Gastroesophageal sphincter (tissue), 4 donors: ENCODE measurements around the gene PPP6R3. TPM values are rescaled to one million over a fixed set of nuclear protein-coding genes. Genes with fewer than 3 reads are reported as not detected.

Source experiments
- ATAC-seq: fragments of 150-250 bp; one replicate; pipeline ENCODE4 v1.9.1; 2016; ENCODE audit warnings: mild to moderate bottlenecking, moderate library complexity
- H3K27ac ChIP-seq, 4 donors: fragments of 200-600 bp; sonication (generic) in 3 of 4; 1 replicate in 3 of 4; 2 replicates in 1 of 4; pipeline ENCODE4 v1.5.1; 2016 to 2019
- H3K27me3 ChIP-seq: fragments of 200-600 bp; sonication (generic); one replicate; pipeline ENCODE4 v1.5.1; 2019
- H3K36me3 ChIP-seq, 2 donors: fragments of 200-600 bp; sonication (generic); one replicate each; pipeline ENCODE4 v1.5.1; 2019; ENCODE audit warnings: control low read depth in 1 of 2
- H3K4me1 ChIP-seq, 3 donors: fragments of 200-600 bp; sonication (generic); 1 replicate in 2 of 3; 2 replicates in 1 of 3; pipeline ENCODE4 v1.5.1; 2016 to 2019; ENCODE audit warnings: control low read depth in 2 of 3
- H3K4me3 ChIP-seq, 2 donors: fragments of 200-600 bp; sonication (generic); one replicate each; pipeline ENCODE4 v1.5.1; 2019; ENCODE audit warnings: mild to moderate bottlenecking in 1 of 2, moderate library complexity in 1 of 2
- H3K9me3 ChIP-seq, 3 donors: fragments of 200-600 bp; sonication (generic); one replicate each; pipeline ENCODE4 v1.5.1; 2017 to 2019; ENCODE audit warnings: control low read depth in 2 of 3
- CTCF ChIP-seq, 4 experiments: fragments of 200-600 bp in 2 of 4; fragments of 450-650 bp in 2 of 4; sonication (generic) in 1 of 4; IDR thresholded peaks; one replicate each; pipeline ENCODE4 v1.5.1; 2017 to 2019; ENCODE audit warnings: antibody characterized with exemption in 4 of 4, mild to moderate bottlenecking in 2 of 4, moderate library complexity in 2 of 4
- EP300 ChIP-seq: sonication (generic); formaldehyde crosslinking; IDR thresholded peaks from one replicate; pipeline ENCODE4 v1.6.1; 2017; ENCODE audit warnings: antibody characterized with exemption, mild to moderate bottlenecking
- POLR2A ChIP-seq, 2 donors: fragments of 450-650 bp; IDR thresholded peaks; one replicate each; pipeline ENCODE4 v1.6.1; 2017; ENCODE audit warnings: antibody characterized with exemption in 2 of 2, mild to moderate bottlenecking in 2 of 2, moderate library complexity in 1 of 2
- POLR2AphosphoS5 ChIP-seq: sonication (generic); formaldehyde crosslinking; IDR thresholded peaks from one replicate; pipeline ENCODE4 v1.6.1; 2017; ENCODE audit warnings: antibody characterized with exemption
- WGBS, 2 donors: methylation state at CpG; one replicate each; pipeline ENCODE4 v1.1.5; 2018; ENCODE audit warnings: low coverage in 1 of 2; 5-methylcytosine and 5-hydroxymethylcytosine counted together
- total RNA-seq, 4 donors: library from RNA; depleted of rRNA; stranded (reverse); fragments of >200 nt; gene quantifications; one replicate each; pipeline ENCODE4 v1.1.0, GENCODE V29; 2016

Gene PPP6R3
- total RNA-seq, 4 donors from 2014 or later, result 128 to 164 (median 144) TPM

GRCh38 chr11:68523033-68523432 is 62.5 kb downstream of the PPP6R3 start:
- TF ChIP-seq POLR2AphosphoS5 (no peak), EP300 (no peak), CTCF (IDR thresholded peaks at IDR 0.05) (no peak), POLR2A (IDR thresholded peaks at IDR 0.05) (no peak)
- Histone ChIP-seq H3K4me1 (peaks cover 0 to 49% (median 11%) of the 10 kb centered on the region in 3 donors), H3K36me3 (peaks cover 0 to 73% of the 10 kb centered on the region in 2 donors), H3K27me3 (no peaks in the 10 kb centered on the region), H3K9me3 (no peaks in the 10 kb centered on the region), H3K27ac (no peak overlapping the region), H3K4me3 (no peak overlapping the region)
- WGBS, 2 donors, result 79 to 80% methylated on average over 4 of the region's 4 CpGs
- no peak for ATAC-seq

- Histone ChIP-seq H3K4me3 (no peak overlapping the region), H3K36me3 (peaks cover 0 to 73% of the 10 kb centered on the region in 2 donors), H3K9me3 (no peaks in the 10 kb centered on the region), H3K27ac (peak overlapping the region in 1 of 4 donors; percentile 29), H3K27me3 (no peaks in the 10 kb centered on the region), H3K4me1 (peaks cover 0 to 53% (median 11%) of the 10 kb centered on the region in 3 donors)
- 31 to 100% methylated on average over 2 to 3 of the region's 3 CpGs for WGBS, 2 donors
- ATAC-seq, result no peak
- TF ChIP-seq EP300, result no peak
- no peak for TF ChIP-seq CTCF (IDR thresholded peaks at IDR 0.05)
- TF ChIP-seq POLR2A (IDR thresholded peaks at IDR 0.05), result no peak
- no peak for TF ChIP-seq POLR2AphosphoS5
These were observed 63.2 kb downstream of the PPP6R3 start for GRCh38 chr11:68523743-68524142.

GRCh38 chr11:68524213-68524612 is 63.7 kb downstream of the PPP6R3 start:
- no peak for ATAC-seq
- peak overlapping the region in 2 of 4 donors; percentile 20 to 29 for H3K27ac ChIP-seq
- H3K9me3 ChIP-seq, result no peaks in the 10 kb centered on the region
- no peak overlapping the region for H3K4me3 ChIP-seq
- H3K4me1 ChIP-seq, result peaks cover 0 to 53% (median 11%) of the 10 kb centered on the region in 3 donors
- no peaks in the 10 kb centered on the region for H3K27me3 ChIP-seq
- H3K36me3 ChIP-seq, result peaks cover 0 to 73% of the 10 kb centered on the region in 2 donors
- 23 to 40% methylated on average over 1 to 2 of the region's 2 CpGs for WGBS, 2 donors
- TF ChIP-seq POLR2A (IDR thresholded peaks at IDR 0.05), result no peak
- TF ChIP-seq CTCF (IDR thresholded peaks at IDR 0.05), result no peak
- no peak for TF ChIP-seq EP300
- no peak for TF ChIP-seq POLR2AphosphoS5

- Histone ChIP-seq H3K4me1 (peaks cover 0 to 48% (median 11%) of the 10 kb centered on the region in 3 donors), H3K36me3 (peaks cover 0 to 70% of the 10 kb centered on the region in 2 donors), H3K9me3 (no peaks in the 10 kb centered on the region), H3K27ac (peak overlapping the region in 3 of 4 donors; percentile 20 to 36 (median 29)), H3K4me3 (no peak overlapping the region), H3K27me3 (no peaks in the 10 kb centered on the region)
- TF ChIP-seq POLR2AphosphoS5 (no peak), EP300 (no peak), CTCF (IDR thresholded peaks at IDR 0.05) (no peak), POLR2A (IDR thresholded peaks at IDR 0.05) (no peak)
- WGBS, 2 donors, result 45 to 66% methylated on average over 2 of the region's 2 CpGs
- no peak for ATAC-seq
These were observed 64.1 kb downstream of the PPP6R3 start for GRCh38 chr11:68524681-68525080.

- Histone ChIP-seq H3K27me3 (no peaks in the 10 kb centered on the region), H3K9me3 (no peaks in the 10 kb centered on the region), H3K4me3 (no peak overlapping the region), H3K36me3 (peaks cover 0 to 63% of the 10 kb centered on the region in 2 donors), H3K4me1 (peaks cover 0 to 51% (median 11%) of the 10 kb centered on the region in 3 donors), H3K27ac (no peak overlapping the region)
- 65 to 68% methylated on average over 3 of the region's 3 CpGs for WGBS, 2 donors
- TF ChIP-seq POLR2AphosphoS5, result no peak
- TF ChIP-seq POLR2A (IDR thresholded peaks at IDR 0.05), result no peak
- TF ChIP-seq CTCF (IDR thresholded peaks at IDR 0.05), result no peak
- TF ChIP-seq EP300, result no peak
- no peak for ATAC-seq
These were observed 64.8 kb downstream of the PPP6R3 start for GRCh38 chr11:68525336-68525735.
